Measurements from ENCODE around the gene TNIP3.
"Not testable (repeated sequence)": the region's sequence is repeated elsewhere in the genome, so short reads cannot be mapped to it uniquely, and the experiment has no call there.

Gene TNIP3

DNA sequence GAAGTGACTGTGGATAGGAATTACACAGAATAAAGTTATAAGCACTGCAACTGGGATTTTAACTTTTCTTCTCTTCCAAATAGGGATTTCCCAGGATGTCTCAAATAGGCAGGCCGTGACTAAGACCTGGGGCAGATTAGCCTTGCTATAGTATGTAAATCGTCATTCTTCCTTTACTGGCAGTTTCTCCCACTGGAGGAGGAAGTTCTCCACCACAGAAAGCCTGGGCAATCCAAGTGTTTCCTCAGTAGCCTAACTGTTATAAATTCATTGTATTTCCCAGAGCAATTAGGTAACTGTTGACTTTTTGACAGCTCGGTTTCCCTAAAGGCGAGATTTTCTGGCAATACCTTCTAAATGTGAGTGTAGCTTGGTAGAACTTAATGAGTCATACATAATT is at the start of gene TNIP3:
TSS of gene TNIP3 (minus strand) at position 31 of the 400 bp plus-strand sequence. CDS start 196 bp downstream, outside the sequence.
- no peak within 1 kb of the TSS for H3K4me3 ChIP-seq (ENCODE audit: low read depth in 1 of 5, low read length in 5 of 5)
- no peak within 1 kb of the TSS for H3K9ac ChIP-seq (ENCODE audit: low read length in 5 of 5)
- no peaks in the 10 kb centered on the region for H3K4me1 ChIP-seq (ENCODE audit: control insufficient read depth in 5 of 5, insufficient read depth in 5 of 5, low read length in 5 of 5)
- no peak within 1 kb of the TSS for H3K27ac ChIP-seq (ENCODE audit: low read depth, low read length)
- H3K27me3 ChIP-seq (ENCODE audit: control insufficient read depth in 5 of 5, insufficient read depth in 4 of 5, low read length in 5 of 5), result no peaks in the 10 kb centered on the region
- no peaks in the 10 kb centered on the region for H3K36me3 ChIP-seq (ENCODE audit: control insufficient read depth in 5 of 5, insufficient read depth in 5 of 5, low read length in 5 of 5)
- no peaks in the 10 kb centered on the region for H3K9me3 ChIP-seq (ENCODE audit: control insufficient read depth in 5 of 5, low read length in 5 of 5)

GRCh38 chr4:121212806-121213205 is 48.7 kb upstream of the TNIP3 start:
- peaks cover 0 to 3% (median 0%) of the 10 kb centered on the region in 5 donors for H3K9me3 ChIP-seq (ENCODE audit: control insufficient read depth in 5 of 5, low read length in 5 of 5)
- H3K27ac ChIP-seq (ENCODE audit: low read depth, low read length), result no peak overlapping the region
- no peak overlapping the region for H3K9ac ChIP-seq (ENCODE audit: low read length in 5 of 5)
- no peaks in the 10 kb centered on the region for H3K36me3 ChIP-seq (ENCODE audit: control insufficient read depth in 5 of 5, insufficient read depth in 5 of 5, low read length in 5 of 5)
- no peak overlapping the region for H3K4me3 ChIP-seq (ENCODE audit: low read depth in 1 of 5, low read length in 5 of 5)
- no peaks in the 10 kb centered on the region for H3K27me3 ChIP-seq (ENCODE audit: control insufficient read depth in 5 of 5, insufficient read depth in 4 of 5, low read length in 5 of 5)
- H3K4me1 ChIP-seq (ENCODE audit: control insufficient read depth in 5 of 5, insufficient read depth in 5 of 5, low read length in 5 of 5), result no peaks in the 10 kb centered on the region

DNA sequence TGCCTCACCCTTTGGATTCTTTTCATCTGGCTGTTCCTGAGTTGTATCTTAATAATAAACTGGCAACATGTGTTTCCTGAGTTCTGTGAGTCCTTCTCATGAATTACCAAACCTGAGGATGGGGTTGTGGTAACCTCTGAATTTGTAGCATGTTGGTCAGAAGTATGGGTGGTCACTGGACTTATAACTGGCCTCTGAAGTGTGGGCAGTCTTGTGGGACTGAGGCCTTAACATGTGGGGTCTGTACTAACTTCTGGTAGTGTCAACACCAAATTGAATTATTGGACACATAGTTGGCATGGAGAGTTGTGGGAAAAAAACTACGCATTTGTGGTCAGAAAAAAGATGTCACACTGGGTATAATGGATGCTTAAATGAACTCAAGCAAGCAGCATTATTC is 45.0 kb upstream of the TNIP3 start:
- no peak overlapping the region for H3K4me3 ChIP-seq (ENCODE audit: low read depth in 1 of 5, low read length in 5 of 5)
- H3K27me3 ChIP-seq (ENCODE audit: control insufficient read depth in 5 of 5, insufficient read depth in 4 of 5, low read length in 5 of 5), result no peaks in the 10 kb centered on the region
- H3K4me1 ChIP-seq (ENCODE audit: control insufficient read depth in 5 of 5, insufficient read depth in 5 of 5, low read length in 5 of 5), result no peaks in the 10 kb centered on the region
- H3K9ac ChIP-seq (ENCODE audit: low read length in 5 of 5), result no peak overlapping the region
- H3K36me3 ChIP-seq (ENCODE audit: control insufficient read depth in 5 of 5, insufficient read depth in 5 of 5, low read length in 5 of 5), result no peaks in the 10 kb centered on the region
- H3K9me3 ChIP-seq (ENCODE audit: control insufficient read depth in 5 of 5, low read length in 5 of 5), result peaks cover 0 to 3% (median 0%) of the 10 kb centered on the region in 5 donors
- no peak overlapping the region for H3K27ac ChIP-seq (ENCODE audit: low read depth, low read length)

DNA sequence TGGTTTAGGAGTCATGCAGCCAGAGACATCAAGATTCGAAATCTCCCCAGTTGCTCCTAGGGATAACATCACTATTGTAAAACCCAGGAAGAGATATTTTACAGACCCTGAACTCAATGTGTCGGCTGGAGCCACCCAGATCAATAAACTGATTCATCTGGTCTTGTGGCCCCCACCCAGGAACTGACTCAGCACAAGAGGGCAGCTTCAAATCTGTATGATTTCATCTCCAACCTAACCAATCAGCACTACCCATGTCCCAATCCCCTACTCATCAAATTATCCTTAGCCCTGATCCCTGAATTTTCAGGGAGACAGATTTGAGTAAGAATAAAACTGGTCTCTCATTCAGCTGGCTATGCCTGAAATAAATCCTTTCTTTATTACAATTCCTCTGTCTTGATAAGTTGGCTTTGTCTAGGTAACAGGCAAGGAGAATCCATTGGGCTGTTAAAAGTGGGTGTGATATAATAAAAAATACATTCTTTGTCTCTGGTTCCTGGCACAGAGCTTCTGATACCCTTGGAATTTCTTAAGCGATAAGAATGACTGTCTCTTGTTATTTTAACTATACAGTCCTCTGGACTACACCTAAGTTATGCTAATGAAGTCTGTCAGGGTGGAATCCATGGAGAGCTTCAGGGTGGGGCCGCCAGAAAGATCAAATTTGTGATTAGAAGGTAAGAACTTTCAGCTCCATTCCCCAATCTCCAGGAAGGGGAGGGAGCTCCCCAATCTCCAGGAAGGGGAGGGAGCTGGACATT is 44.3 kb upstream of the TNIP3 start:
- no peak overlapping the region for H3K9ac ChIP-seq (ENCODE audit: low read length in 5 of 5)
- no peak overlapping the region for H3K4me3 ChIP-seq (ENCODE audit: low read depth in 1 of 5, low read length in 5 of 5)
- no peaks in the 10 kb centered on the region for H3K36me3 ChIP-seq (ENCODE audit: control insufficient read depth in 5 of 5, insufficient read depth in 5 of 5, low read length in 5 of 5)
- H3K27me3 ChIP-seq (ENCODE audit: control insufficient read depth in 5 of 5, insufficient read depth in 4 of 5, low read length in 5 of 5), result no peaks in the 10 kb centered on the region
- H3K9me3 ChIP-seq (ENCODE audit: control insufficient read depth in 5 of 5, low read length in 5 of 5), result peaks cover 0 to 3% (median 0%) of the 10 kb centered on the region in 5 donors
- no peaks in the 10 kb centered on the region for H3K4me1 ChIP-seq (ENCODE audit: control insufficient read depth in 5 of 5, insufficient read depth in 5 of 5, low read length in 5 of 5)
- no peak overlapping the region for H3K27ac ChIP-seq (ENCODE audit: low read depth, low read length)

GRCh38 chr4:121205777-121206176 is 41.7 kb upstream of the TNIP3 start:
- H3K27ac ChIP-seq (ENCODE audit: low read depth, low read length); H3K4me3 ChIP-seq (ENCODE audit: low read depth in 1 of 5, low read length in 5 of 5); H3K36me3 ChIP-seq (ENCODE audit: control insufficient read depth in 5 of 5, insufficient read depth in 5 of 5, low read length in 5 of 5); H3K9me3 ChIP-seq (ENCODE audit: control insufficient read depth in 5 of 5, low read length in 5 of 5); H3K27me3 ChIP-seq (ENCODE audit: control insufficient read depth in 5 of 5, insufficient read depth in 4 of 5, low read length in 5 of 5); H3K9ac ChIP-seq (ENCODE audit: low read length in 5 of 5); H3K4me1 ChIP-seq (ENCODE audit: control insufficient read depth in 5 of 5, insufficient read depth in 5 of 5, low read length in 5 of 5): not testable (repeated sequence)

DNA sequence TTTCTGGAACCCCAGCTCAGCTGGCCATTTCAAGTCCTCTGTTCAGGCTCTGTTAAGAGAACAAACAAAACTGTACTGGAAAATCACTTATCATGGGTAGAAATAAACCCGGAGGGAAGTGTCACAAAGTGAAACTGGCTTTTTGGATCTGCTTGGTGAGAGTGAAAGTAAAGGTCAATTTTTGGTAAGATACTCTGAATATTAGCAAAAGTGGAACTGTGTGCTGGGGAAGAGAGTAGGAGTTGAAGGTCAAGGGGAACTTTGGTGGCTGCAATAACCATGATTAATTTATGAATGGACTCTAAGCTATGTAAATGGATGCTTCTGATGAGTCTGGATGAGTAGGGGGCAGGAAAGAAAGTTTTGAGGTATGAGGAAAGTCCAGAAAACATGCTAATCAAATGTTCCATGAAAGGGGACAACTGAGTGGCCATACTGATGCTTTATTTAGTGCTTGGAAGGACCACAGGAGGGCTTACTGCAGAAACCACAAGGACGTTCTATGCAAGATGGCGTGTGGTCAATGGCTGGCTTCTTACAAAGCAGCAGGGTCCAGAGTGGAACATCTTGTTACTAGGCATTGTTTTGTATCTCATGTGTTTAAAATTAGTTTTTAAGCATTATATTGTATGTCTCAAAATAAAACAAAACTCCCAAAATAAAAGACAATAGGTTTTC is 36.8 kb upstream of the TNIP3 start:
- no peak overlapping the region for H3K27ac ChIP-seq (ENCODE audit: low read depth, low read length)
- no peaks in the 10 kb centered on the region for H3K9me3 ChIP-seq (ENCODE audit: control insufficient read depth in 5 of 5, low read length in 5 of 5)
- H3K9ac ChIP-seq (ENCODE audit: low read length in 5 of 5), result no peak overlapping the region
- H3K27me3 ChIP-seq (ENCODE audit: control insufficient read depth in 5 of 5, insufficient read depth in 4 of 5, low read length in 5 of 5), result no peaks in the 10 kb centered on the region
- no peaks in the 10 kb centered on the region for H3K36me3 ChIP-seq (ENCODE audit: control insufficient read depth in 5 of 5, insufficient read depth in 5 of 5, low read length in 5 of 5)
- H3K4me3 ChIP-seq (ENCODE audit: low read depth in 1 of 5, low read length in 5 of 5), result no peak overlapping the region
- H3K4me1 ChIP-seq (ENCODE audit: control insufficient read depth in 5 of 5, insufficient read depth in 5 of 5, low read length in 5 of 5), result peaks cover 0 to 3% (median 0%) of the 10 kb centered on the region in 5 donors

GRCh38 chr4:121199742-121200561 is 35.8 kb upstream of the TNIP3 start:
- Histone ChIP-seq H3K27ac (ENCODE audit: low read depth, low read length) (no peak overlapping the region), H3K9me3 (ENCODE audit: control insufficient read depth in 5 of 5, low read length in 5 of 5) (no peaks in the 10 kb centered on the region), H3K9ac (ENCODE audit: low read length in 5 of 5) (no peak overlapping the region), H3K36me3 (ENCODE audit: control insufficient read depth in 5 of 5, insufficient read depth in 5 of 5, low read length in 5 of 5) (no peaks in the 10 kb centered on the region), H3K4me3 (ENCODE audit: low read depth in 1 of 5, low read length in 5 of 5) (no peak overlapping the region), H3K4me1 (ENCODE audit: control insufficient read depth in 5 of 5, insufficient read depth in 5 of 5, low read length in 5 of 5) (peaks cover 0 to 3% (median 0%) of the 10 kb centered on the region in 5 donors), H3K27me3 (ENCODE audit: control insufficient read depth in 5 of 5, insufficient read depth in 4 of 5, low read length in 5 of 5) (no peaks in the 10 kb centered on the region)

DNA sequence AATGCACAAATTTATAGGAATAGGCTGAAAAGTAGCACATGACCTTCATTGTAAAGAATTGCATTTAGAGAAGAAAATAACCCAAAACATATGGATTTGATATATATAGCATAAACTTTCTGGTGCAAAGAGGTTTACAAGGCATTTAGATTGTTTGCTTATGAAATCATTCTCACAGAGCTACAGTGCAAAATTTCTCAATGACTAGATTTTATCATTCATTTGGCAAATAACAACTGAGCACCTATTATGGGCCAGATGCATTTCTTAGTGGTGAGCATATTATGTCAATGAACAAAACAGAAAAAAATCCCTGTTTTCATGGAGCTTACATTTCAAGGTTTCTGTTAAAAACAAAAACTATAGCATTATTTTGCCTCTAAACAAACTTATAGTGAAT is 34.1 kb upstream of the TNIP3 start:
- Histone ChIP-seq H3K4me1 (ENCODE audit: control insufficient read depth in 5 of 5, insufficient read depth in 5 of 5, low read length in 5 of 5) (peaks cover 0 to 3% (median 0%) of the 10 kb centered on the region in 5 donors), H3K9me3 (ENCODE audit: control insufficient read depth in 5 of 5, low read length in 5 of 5) (no peaks in the 10 kb centered on the region), H3K9ac (ENCODE audit: low read length in 5 of 5) (no peak overlapping the region), H3K27me3 (ENCODE audit: control insufficient read depth in 5 of 5, insufficient read depth in 4 of 5, low read length in 5 of 5) (no peaks in the 10 kb centered on the region), H3K4me3 (ENCODE audit: low read depth in 1 of 5, low read length in 5 of 5) (no peak overlapping the region), H3K36me3 (ENCODE audit: control insufficient read depth in 5 of 5, insufficient read depth in 5 of 5, low read length in 5 of 5) (no peaks in the 10 kb centered on the region), H3K27ac (ENCODE audit: low read depth, low read length) (no peak overlapping the region)

DNA sequence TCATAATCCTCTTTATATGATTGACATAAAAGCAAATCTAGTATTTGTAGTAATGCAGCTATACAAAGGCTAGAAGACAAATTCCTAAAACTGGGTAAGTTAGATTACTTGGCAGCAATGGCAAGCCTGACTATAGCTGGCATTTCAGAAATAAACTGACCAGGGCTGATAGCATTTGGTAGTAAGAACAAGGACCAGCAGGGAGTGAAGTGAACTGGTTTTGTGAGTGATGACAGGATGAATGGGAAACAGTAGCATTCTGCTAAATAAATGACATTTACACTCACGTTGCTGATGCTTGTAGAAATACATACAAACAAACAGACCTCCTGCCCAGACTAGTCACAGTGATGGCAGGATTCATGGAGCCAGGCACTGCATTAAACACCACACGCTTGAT is 31.5 kb upstream of the TNIP3 start:
- no peak overlapping the region for H3K9ac ChIP-seq (ENCODE audit: low read length in 5 of 5)
- H3K36me3 ChIP-seq (ENCODE audit: control insufficient read depth in 5 of 5, insufficient read depth in 5 of 5, low read length in 5 of 5), result no peaks in the 10 kb centered on the region
- no peak overlapping the region for H3K4me3 ChIP-seq (ENCODE audit: low read depth in 1 of 5, low read length in 5 of 5)
- H3K27ac ChIP-seq (ENCODE audit: low read depth, low read length), result no peak overlapping the region
- peaks cover 0 to 4% (median 0%) of the 10 kb centered on the region in 5 donors for H3K4me1 ChIP-seq (ENCODE audit: control insufficient read depth in 5 of 5, insufficient read depth in 5 of 5, low read length in 5 of 5)
- H3K27me3 ChIP-seq (ENCODE audit: control insufficient read depth in 5 of 5, insufficient read depth in 4 of 5, low read length in 5 of 5), result no peaks in the 10 kb centered on the region
- H3K9me3 ChIP-seq (ENCODE audit: control insufficient read depth in 5 of 5, low read length in 5 of 5), result no peaks in the 10 kb centered on the region

DNA sequence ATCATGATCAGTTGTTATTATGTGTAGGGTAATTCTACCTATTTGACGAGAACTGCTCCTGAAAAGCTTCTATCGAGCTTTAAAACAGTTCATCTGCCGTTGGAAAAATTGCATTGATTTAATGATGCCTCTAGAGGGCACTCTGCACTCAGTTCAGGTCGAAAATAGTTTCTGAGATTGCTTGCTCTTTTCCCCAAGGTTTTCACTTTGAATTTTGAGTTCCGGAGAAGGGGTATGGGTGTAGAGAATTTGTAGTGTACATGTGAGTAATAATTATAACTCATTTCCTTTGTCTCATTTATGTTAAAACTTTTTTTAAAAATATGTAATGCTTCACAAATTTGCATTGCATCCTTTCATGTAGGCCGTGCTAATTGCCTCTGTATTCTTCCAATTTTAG is 28.4 kb upstream of the TNIP3 start:
- Histone ChIP-seq H3K27ac (ENCODE audit: low read depth, low read length) (no peak overlapping the region), H3K9ac (ENCODE audit: low read length in 5 of 5) (no peak overlapping the region), H3K27me3 (ENCODE audit: control insufficient read depth in 5 of 5, insufficient read depth in 4 of 5, low read length in 5 of 5) (no peaks in the 10 kb centered on the region), H3K4me3 (ENCODE audit: low read depth in 1 of 5, low read length in 5 of 5) (no peak overlapping the region), H3K36me3 (ENCODE audit: control insufficient read depth in 5 of 5, insufficient read depth in 5 of 5, low read length in 5 of 5) (no peaks in the 10 kb centered on the region), H3K4me1 (ENCODE audit: control insufficient read depth in 5 of 5, insufficient read depth in 5 of 5, low read length in 5 of 5) (peaks cover 0 to 4% (median 0%) of the 10 kb centered on the region in 5 donors), H3K9me3 (ENCODE audit: control insufficient read depth in 5 of 5, low read length in 5 of 5) (no peaks in the 10 kb centered on the region)

Measured in subcutaneous abdominal adipose tissue (tissue), 5 donors.